AG10803 (cell line): ENCODE measurements around the gene CGRRF1.

Experiments
- DNase-seq: peaks from one replicate; pipeline ENCODE4 v3.0.0; 2010; ENCODE audit warnings: low read depth
- H3K4me3 ChIP-seq: 2 replicates; pipeline ENCODE4 v1.5.1; 2011; ENCODE audit warnings: mild to moderate bottlenecking, low read length, control low read depth
- TF ChIP-seq, protein P1 (sequence below): conservative IDR thresholded peaks from 2 replicates; pipeline ENCODE4 v1.5.1; 2011; ENCODE audit warnings: mild to moderate bottlenecking, low read length, control low read depth, inconsistent platforms

The CGRRF1 gene

DNA sequence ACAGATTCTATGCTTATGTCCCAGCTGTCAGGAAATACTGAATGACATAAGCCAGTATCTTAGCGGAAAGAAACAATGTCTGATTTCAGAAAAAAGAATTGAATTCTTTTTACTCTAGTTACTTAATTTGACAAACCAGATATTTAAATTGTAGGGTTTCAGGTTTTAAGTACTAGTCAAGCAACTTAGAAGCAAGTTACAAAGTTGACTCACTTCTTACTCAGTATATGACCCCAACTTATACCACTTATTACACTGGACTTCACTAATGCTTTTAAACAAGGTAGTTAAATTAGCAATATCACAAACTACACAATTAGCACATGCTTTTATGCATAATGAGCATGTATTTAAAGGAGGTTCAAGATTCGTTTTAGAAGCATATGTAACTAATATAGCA is 28.0 kb upstream of the CGRRF1 start:
- DNase-seq = no peak
- no peak overlapping the region for H3K4me3 ChIP-seq
- TF ChIP-seq, protein P1, sequence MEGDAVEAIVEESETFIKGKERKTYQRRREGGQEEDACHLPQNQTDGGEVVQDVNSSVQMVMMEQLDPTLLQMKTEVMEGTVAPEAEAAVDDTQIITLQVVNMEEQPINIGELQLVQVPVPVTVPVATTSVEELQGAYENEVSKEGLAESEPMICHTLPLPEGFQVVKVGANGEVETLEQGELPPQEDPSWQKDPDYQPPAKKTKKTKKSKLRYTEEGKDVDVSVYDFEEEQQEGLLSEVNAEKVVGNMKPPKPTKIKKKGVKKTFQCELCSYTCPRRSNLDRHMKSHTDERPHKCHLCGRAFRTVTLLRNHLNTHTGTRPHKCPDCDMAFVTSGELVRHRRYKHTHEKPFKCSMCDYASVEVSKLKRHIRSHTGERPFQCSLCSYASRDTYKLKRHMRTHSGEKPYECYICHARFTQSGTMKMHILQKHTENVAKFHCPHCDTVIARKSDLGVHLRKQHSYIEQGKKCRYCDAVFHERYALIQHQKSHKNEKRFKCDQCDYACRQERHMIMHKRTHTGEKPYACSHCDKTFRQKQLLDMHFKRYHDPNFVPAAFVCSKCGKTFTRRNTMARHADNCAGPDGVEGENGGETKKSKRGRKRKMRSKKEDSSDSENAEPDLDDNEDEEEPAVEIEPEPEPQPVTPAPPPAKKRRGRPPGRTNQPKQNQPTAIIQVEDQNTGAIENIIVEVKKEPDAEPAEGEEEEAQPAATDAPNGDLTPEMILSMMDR = no peak

DNA sequence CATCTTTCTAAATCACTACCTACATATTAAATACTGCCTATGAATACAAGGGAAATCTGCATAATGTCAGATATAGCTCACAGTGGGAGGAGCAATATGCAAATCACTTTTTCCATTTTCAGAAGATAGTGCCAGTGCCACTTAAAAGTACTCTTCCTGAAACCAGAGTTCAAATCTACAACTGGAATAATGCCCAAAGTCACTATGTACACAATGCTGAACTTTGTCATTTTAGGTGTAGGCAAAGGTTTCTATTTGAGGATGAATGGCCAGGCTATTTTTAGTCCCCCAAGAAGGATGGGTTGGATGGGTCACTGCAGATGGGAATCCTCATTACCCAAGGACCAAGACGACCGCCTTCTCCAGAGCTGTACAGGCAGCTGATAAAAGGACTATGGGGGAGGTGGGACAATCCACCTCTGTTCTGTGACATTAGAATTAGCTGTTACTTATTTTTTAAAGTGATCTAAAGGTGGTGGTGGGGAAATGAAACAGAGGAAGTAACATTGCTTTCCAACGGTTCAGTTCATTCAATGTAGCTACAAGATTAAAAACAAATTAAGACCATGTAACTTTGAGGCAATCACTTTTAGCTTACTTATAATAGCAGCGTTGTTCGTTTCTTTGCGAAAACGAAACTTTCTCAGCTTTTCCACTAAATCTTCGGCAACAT is 26.5 kb upstream of the CGRRF1 start:
- no peak overlapping the region for H3K4me3 ChIP-seq
- no peak for DNase-seq

DNA sequence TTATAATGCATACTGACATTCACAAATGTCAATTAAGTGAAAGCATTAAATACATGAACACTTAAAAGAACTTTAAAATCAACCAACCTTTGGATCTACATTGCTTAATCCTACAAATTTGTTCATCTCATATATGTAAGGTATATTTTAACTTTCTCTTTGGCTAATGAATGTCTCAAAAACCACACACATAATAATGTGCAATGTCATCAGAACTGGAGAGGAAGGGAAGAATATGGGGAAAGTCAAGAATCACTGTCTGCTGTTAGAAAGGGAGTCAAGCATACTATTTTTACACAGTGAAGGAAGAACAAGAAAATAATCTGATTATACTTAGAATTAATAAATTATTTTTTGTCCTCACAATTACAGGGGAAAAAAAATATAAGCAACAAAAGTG is 25.9 kb upstream of the CGRRF1 start:
- H3K4me3 ChIP-seq = no peak overlapping the region
- DNase-seq = no peak
- TF ChIP-seq, protein P1 = no peak

More for the DNA sequence above, 26.5 kb upstream of the CGRRF1 start:
- TF ChIP-seq, protein P1 = no peak

DNA sequence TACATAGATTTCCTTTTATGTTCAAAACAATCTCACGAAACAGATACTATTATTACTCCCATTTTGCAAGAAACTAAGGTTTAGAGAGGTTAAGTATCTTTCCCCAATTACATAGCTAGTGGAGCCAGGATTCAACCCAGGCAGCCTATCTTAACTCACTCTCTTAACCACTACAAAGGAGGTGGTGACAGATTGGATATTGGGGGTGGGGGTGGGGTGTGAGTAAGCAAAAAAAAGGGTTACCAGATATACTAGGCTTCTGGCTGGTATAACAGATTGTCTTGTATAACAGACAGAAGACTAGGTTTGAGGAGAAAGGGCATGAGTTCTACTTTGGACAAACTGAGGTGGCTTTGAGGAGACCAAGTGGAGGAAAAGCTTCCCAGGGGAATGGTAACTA is 23.0 kb upstream of the CGRRF1 start:
- TF ChIP-seq, protein P1 = no peak
- H3K4me3 ChIP-seq = no peak overlapping the region
- DNase-seq = no peak

DNA sequence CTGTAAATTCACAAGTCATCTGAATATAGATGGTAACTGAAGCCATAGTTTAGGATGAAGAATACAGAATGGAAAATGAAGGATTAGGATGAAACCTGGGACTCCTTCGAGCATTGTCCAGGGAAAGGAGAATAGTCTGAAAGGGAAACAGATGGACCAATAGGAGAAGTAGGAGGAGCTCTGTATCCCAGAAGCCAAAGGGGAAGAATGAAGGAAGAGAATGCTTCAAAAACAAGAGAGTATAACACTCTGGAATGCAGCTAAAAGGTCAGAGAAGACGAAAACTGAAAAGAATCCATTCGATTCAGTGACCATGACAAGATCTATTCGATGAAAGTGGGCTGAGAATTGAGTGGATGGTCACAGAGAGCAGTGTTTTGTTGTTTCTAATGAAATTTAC is 21.9 kb upstream of the CGRRF1 start:
- TF ChIP-seq, protein P1 = no peak
- peak overlapping the region; percentile 92 for H3K4me3 ChIP-seq
- peak; percentile 62 for DNase-seq

DNA sequence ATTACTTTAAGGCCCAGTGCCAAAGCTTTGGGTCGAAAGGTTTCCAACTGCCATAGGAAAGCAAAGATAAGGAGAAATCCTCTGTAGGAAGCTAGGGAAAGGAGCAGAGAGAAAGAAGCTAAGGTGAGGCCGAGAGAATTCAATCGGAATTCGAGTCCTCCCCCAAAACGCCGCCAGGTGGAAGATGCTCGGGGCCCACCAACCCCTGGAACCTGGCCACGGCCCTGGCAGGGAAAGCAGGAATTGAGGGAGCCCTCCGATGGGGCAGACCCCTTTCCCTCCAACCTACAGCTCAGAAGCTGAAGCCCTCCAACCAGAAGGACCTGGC is 21.4 kb upstream of the CGRRF1 start:
- DNase-seq = no peak
- TF ChIP-seq, protein P1 = peak; percentile 12; the same call in 1 of the 2 replicates
- peak overlapping the region; percentile 92 for H3K4me3 ChIP-seq

DNA sequence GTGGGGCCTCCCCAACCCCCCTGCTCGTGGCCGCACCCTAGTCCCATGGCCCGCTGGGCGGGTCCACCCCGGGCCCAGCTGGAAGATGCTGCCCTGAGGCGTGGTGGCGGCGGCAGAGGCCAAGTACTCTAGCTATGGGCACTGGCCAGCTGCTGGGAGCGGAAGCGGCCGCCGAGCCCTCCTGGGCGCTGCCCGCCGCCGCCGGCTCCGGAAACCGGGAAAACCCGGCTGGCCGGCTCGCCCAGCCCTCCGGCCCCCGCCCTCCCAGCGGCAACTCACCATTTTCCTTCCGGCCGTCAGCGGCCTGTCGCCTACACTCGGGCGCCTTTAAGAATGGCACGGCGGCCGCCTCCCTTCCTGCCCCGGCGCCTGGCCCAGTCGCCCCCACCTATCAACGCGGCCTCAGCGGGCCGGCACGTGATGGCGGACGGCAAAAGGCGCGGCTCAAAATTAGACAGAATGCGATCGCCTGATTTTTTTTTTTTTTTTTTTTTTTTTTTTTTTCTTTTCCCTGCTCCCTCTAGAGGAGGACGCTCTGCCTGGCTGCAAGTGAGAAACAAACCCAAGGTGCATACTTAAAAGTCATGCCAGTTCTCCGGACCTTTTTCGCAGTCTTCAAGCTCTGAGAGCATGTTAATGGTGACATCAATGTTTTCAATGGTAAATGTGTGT is 20.9 kb upstream of the CGRRF1 start, which contains the start of gene GMFB:
TSS of gene GMFB (minus strand) at position 335 of the 672 bp plus-strand sequence. CDS start at position 282, 53 bp downstream.
- peak; percentile 95 for DNase-seq
- TF ChIP-seq, protein P1 = peak; percentile 57
- H3K4me3 ChIP-seq = peak within 1 kb of the TSS; percentile 92
